GM15510 (cell line): Measurements from ENCODE around the gene VAPA.

Experiments used
- POLR2A ChIP-seq: IDR thresholded peaks from 3 replicates; pipeline ENCODE4 v1.6.1; 2011; ENCODE audit warnings: borderline replicate concordance; ENCODE audit not compliant: insufficient read length; ENCODE audit errors: extremely low read depth

Gene VAPA

GRCh38 chr18:9949315-9949714 is 35.5 kb downstream of the VAPA start:
- TF ChIP-seq POLR2A, result no peak

- no peak for TF ChIP-seq POLR2A
These were observed 36.0 kb downstream of the VAPA start for GRCh38 chr18:9949861-9950260.

- TF ChIP-seq POLR2A, result no peak
These were observed 36.6 kb downstream of the VAPA start for GRCh38 chr18:9950289-9951016.

GRCh38 chr18:9951022-9951859 is 37.4 kb downstream of the VAPA start:
- TF ChIP-seq POLR2A, result no peak

- no peak for TF ChIP-seq POLR2A
These were observed 39.0 kb downstream of the VAPA start for GRCh38 chr18:9952633-9953416.

- no peak for TF ChIP-seq POLR2A
These were observed 45.1 kb downstream of the VAPA start for GRCh38 chr18:9958861-9959399.

- no peak for TF ChIP-seq POLR2A
These were observed 45.7 kb downstream of the VAPA start for GRCh38 chr18:9959564-9959963.

- no peak for TF ChIP-seq POLR2A
These were observed 46.6 kb downstream of the VAPA start for GRCh38 chr18:9960258-9960904.

GRCh38 chr18:9961041-9961440 is 47.2 kb downstream of the VAPA start:
- TF ChIP-seq POLR2A, result no peak

- TF ChIP-seq POLR2A, result no peak
These were observed 52.2 kb downstream of the VAPA start for GRCh38 chr18:9965711-9966624.

GRCh38 chr18:9968081-9968848 is 54.4 kb downstream of the VAPA start:
- no peak for TF ChIP-seq POLR2A

GRCh38 chr18:9969247-9969646 is 55.4 kb downstream of the VAPA start:
- TF ChIP-seq POLR2A, result no peak
